Measurements from ENCODE around the gene IMPG1.

Gene IMPG1

DNA sequence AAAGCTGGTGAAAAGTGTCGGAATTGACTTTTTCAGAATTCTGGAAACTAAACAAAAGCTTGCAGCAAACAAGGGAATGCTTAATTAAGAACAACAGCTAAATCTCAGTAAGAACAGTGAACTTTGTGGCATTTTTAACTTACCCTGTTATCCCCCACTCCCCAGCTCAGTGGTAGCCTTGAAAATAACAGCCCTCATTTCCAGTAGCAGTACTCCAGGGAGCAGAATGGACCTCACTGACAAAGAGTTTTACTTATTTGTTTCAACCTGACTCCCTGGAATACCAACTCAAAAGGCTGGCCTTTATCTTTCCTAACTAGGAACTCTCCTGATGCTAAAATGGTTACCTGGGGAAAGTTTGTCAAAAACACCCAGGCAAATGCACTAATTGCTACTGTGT is 108.9 kb downstream of the IMPG1 start:
- DNase-seq (ENCODE audit: low read depth): no peak
- no peak overlapping the region for H3K4me3 ChIP-seq (ENCODE audit: low read depth, low read length)
- no peak for TF ChIP-seq CTCF (IDR thresholded peaks at IDR 0.05; ENCODE audit: control insufficient read depth, extremely low read depth, insufficient read depth)

DNA sequence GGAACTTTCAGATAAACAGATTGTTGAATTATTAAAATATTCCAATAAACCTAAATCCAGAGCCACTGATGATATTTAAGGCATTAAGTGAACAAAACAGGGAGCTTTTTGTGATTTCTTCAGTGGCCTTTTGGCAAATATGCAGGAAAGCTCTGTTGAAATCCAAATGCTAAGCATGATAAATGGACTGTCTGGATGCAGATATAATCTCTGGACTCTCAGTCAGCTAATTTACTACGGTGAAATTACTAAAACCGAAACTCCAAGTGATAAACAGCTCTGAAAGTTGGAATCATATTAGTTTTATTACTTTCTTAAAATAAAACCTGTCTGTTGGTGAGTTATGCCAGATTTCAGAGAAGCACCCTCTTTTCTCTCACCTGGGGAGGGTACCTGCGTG is 120.3 kb downstream of the IMPG1 start:
- no peak for DNase-seq (ENCODE audit: low read depth)
- TF ChIP-seq CTCF (IDR thresholded peaks at IDR 0.05; ENCODE audit: control insufficient read depth, extremely low read depth, insufficient read depth): no peak
- H3K4me3 ChIP-seq (ENCODE audit: low read depth, low read length): no peak overlapping the region

DNA sequence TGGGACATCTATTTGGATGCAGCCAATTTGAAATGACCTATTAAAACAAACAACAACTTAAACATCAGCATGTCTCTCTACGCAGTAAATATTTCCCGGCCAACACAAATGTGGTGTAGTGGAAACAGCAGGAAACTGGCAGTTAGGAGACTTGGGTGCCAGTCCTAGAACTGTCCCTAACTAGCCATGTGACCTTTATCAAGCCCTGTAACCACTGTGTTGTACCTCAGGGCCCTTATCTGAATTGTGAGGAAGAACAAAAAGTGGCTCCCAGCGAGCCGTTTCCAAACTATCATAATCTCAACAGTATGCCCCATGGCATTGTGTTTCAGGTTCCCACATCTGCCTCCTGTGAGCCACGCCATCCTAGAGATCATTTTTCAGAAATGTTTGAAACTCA is 124.5 kb downstream of the IMPG1 start:
- no peak overlapping the region for H3K4me3 ChIP-seq (ENCODE audit: low read depth, low read length)
- no peak for DNase-seq (ENCODE audit: low read depth)
- no peak for TF ChIP-seq CTCF (IDR thresholded peaks at IDR 0.05; ENCODE audit: control insufficient read depth, extremely low read depth, insufficient read depth)

DNA sequence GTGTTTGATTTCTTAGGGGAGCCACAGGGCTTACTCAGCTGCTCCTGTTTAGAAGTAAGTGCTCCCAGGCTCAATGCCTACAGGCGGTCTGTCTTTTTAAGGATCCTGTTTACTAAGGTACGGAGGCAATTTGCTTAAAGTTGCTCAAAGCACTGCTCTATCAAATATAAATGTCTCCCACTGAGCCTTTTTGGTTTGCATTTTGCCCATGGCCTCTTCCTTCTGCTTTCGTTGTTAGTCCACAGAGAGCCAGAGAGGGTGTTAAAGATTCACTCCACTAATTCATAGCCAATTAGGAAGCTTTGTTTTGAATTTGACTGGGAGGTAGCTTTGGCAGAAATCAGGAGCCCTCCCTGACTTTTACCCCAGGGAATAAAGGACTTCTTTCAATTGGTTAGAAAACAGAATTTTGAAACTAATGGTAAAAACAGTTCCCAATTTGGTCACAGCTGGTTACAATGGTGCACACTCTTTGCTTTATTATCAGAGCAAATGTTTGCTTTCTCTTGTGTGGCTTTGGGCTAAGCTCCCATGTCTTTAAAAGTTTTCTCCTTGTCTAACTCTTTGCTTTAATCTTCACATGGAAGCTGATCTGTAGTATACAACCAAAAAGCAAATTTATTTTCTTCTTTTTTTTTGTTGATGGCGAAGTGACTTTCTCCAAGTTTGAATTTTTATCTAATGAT is 126.2 kb downstream of the IMPG1 start:
- no peak for DNase-seq (ENCODE audit: low read depth)
- H3K4me3 ChIP-seq (ENCODE audit: low read depth, low read length): no peak overlapping the region
- TF ChIP-seq CTCF (IDR thresholded peaks at IDR 0.05; ENCODE audit: control insufficient read depth, extremely low read depth, insufficient read depth): no peak

DNA sequence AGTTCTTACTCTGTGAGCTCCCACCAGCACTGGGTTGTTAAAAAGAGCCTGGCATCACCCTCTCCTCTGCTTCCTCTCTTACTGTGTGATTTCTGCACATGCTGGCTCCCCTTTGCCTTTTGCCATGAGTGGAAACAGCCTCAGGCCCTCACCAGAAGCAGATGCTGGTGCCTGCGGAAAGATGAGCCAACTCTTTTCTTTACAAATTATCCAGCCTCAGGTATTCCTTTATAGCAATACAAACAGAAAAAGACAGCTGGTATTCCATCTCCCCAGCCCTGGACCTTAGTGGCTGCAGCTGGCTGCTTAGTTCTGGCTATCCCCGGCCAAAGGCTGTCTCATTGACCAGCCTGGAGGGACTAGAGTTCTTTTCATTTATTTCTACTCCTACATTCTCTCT is 129.1 kb downstream of the IMPG1 start:
- DNase-seq (ENCODE audit: low read depth): no peak
- no peak overlapping the region for H3K4me3 ChIP-seq (ENCODE audit: low read depth, low read length)
- no peak for TF ChIP-seq CTCF (IDR thresholded peaks at IDR 0.05; ENCODE audit: control insufficient read depth, extremely low read depth, insufficient read depth)

DNA sequence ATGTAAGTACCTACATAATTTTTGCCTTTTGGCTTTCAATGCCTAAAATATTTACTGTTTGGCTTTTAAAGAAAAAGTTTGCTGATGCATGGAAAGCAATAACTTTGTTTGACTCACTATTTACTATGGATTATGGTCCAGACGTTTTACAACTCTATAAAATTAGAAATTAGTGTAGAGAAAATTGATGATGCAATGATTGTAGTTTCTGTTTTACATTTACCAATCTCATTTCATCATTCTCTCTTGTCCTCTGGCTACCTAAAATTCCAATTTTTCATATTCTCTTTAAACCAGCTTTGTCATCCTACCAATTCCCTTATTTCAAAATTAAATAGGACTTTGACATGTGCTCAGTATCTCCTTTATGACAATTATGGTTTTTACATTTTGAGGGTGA is 131.0 kb downstream of the IMPG1 start:
- no peak for TF ChIP-seq CTCF (IDR thresholded peaks at IDR 0.05; ENCODE audit: control insufficient read depth, extremely low read depth, insufficient read depth)
- no peak overlapping the region for H3K4me3 ChIP-seq (ENCODE audit: low read depth, low read length)
- no peak for DNase-seq (ENCODE audit: low read depth)

DNA sequence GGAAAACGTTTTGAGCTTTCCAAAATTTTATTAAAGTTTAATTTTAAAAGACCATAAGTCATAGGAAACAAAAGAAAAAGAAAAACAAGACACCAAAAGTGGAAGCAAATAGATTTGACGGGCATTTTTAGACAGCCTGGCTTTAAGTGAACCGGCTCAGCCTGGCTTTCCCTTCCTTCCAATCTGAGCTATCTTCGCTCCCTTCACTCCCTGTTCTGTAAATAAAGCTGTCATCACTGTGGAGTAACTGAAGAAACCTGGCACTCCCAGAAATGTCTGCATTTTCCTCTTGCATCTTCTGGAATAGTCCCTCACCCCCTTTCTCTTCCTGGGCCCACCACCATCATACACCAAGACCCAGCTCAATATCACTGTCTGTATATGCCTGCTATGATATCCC is 131.9 kb downstream of the IMPG1 start:
- TF ChIP-seq CTCF (IDR thresholded peaks at IDR 0.05; ENCODE audit: control insufficient read depth, extremely low read depth, insufficient read depth): no peak
- no peak for DNase-seq (ENCODE audit: low read depth)
- H3K4me3 ChIP-seq (ENCODE audit: low read depth, low read length): no peak overlapping the region

Measured in LNCaP clone FGC (cell line).